GM19025 (cell line): ENCODE results near the gene ATP6V0E2.
"Not testable (repeated sequence)": the region's sequence is repeated elsewhere in the genome, so short reads cannot be mapped to it uniquely, and the experiment has no call there.

Experiments used
- ATAC-seq: cut with Tn5 transposase; IDR thresholded peaks from one replicate; pipeline ENCODE4 v1.9.1; 2021; ENCODE audit warnings: mild to moderate bottlenecking, low read depth, moderate library complexity; ENCODE audit not compliant: unreplicated experiment

ATP6V0E2 gene

DNA sequence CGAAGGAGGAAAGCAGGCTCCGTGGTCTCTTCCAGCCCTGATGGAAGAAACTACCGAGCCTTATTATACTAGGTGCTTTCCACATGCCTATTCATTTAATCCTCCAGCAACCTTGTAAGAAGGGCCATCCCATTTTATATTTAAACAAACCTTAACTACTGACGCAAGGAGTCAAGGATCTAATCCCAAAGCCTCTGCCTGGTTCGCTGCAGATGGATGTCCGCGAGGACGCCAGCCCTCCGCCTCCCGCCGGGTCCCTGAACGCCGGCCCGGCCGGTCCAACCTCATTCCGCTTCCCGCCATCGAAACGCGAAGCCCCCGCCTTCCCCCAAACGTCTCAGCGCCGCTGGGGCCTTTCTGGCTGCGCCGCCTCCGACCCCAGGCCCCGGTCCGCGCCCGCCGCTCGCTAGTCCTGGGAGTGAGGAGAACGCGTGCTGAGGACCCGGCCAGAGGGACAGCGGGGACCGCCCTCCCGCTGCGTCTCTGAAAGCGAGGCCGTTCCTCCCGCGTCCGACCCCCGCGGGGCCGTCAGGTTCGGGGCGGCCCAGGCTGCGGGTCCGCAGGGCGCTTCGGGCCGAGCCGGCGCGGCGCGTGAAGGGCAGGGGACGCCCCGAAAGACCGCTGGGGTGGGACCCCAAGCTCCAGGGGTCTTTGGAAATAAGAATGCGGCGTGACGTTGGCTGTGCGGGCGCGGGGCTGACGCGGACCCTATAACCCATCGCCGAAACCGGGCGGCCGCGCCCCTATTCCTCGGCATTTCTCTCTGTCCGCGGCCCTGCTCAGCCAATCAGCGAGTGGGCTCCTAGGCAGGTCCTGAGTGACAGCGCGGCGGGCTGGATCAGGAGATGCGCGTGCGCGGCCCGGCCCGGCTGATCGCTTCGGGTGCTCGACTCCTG is at the start of gene ATP6V0E2:
Gene ATP6V0E2 (plus strand): TSS at position 896 of the 896 bp plus-strand sequence. CDS start 97 bp downstream, outside the sequence.
- ATAC-seq: peak; percentile 93

DNA sequence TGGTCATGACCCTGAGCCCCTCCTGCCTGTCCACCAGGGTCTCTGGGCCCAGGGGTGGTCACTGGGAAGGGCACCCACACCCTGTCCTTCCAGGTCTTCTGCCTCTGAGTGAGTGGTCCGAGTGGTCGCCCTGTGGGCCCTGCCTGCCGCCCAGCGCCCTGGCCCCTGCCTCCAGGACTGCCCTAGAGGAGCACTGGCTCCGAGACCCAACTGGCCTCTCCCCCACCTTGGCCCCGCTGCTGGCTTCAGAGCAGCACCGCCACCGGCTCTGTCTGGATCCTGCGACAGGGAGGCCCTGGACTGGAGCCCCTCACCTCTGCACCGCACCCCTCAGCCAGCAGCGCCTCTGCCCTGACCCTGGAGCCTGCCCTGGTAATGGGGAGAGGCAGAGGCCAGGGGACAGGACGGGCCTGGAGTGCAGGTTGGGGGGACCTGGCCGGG is 49.4 kb upstream of the ATP6V0E2 start:
- no peak for ATAC-seq

DNA sequence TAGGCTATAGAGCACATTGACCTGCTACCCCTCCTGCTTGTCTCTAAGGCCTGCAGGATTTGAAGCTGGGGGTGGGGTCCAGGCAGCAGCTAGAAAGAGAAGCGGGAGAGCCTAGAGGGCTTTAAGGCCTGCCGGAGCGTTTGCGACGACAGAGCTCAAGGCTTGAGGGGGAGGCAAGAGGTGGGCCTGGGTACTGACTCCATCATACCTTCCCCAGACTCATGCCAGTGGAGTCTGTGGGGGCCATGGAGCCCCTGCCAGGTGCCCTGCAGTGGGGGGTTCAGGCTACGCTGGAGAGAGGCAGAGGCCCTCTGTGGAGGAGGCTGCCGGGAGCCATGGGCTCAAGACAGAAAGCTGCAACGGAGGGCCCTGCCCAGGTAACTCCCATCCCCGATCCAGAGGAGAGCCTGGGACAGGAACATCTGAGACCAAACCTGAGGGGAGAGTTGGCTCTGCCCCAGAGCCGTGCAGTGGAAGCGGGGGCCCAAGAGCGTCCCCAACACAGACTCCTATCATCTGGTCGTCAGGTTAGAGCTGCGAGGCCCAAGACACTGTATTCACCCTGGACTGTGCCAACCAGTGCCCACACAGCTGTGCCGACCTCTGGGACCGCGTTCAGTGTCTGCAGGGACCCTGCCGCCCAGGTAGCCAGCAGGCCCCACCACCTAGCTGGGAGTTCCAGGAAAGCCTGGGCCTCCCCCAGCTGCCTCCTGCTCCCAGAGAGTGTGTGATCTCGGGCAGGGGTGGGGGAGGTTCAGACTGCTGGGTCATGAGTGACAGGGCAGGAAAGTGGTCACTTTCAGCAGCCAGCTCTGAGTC is 48.8 kb upstream of the ATP6V0E2 start:
- no peak for ATAC-seq

DNA sequence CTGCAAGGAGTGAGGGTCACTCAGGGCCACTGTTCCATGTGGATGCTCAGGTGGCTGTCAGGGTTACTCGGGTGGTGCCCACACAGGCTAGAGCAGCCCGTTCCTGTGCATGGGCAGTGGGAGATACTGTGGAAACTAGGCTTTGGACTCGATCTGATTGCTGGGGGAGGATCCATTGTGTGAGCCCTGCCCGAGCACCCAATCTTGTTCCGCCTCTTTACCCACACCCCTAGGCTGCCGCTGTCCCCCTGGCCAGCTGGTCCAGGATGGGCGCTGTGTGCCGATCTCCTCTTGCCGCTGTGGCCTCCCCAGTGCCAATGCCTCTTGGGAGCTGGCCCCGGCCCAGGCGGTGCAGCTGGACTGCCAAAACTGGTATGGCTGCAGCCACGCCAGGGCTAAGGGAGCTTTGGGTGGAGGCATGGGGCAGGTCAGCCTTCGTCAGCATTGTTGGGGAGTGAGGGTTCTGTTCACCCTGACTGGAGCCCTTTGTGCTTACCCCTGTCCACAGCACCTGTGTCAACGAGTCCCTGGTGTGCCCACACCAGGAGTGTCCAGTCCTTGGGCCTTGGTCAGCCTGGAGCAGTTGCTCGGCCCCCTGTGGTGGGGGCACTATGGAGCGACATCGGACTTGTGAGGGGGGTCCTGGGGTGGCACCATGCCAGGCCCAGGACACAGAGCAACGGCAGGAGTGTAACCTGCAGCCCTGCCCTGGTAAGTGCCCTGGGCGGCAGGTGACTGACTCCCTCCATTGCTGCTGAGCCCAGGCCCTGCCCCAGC is 48.0 kb upstream of the ATP6V0E2 start:
- ATAC-seq: no peak

DNA sequence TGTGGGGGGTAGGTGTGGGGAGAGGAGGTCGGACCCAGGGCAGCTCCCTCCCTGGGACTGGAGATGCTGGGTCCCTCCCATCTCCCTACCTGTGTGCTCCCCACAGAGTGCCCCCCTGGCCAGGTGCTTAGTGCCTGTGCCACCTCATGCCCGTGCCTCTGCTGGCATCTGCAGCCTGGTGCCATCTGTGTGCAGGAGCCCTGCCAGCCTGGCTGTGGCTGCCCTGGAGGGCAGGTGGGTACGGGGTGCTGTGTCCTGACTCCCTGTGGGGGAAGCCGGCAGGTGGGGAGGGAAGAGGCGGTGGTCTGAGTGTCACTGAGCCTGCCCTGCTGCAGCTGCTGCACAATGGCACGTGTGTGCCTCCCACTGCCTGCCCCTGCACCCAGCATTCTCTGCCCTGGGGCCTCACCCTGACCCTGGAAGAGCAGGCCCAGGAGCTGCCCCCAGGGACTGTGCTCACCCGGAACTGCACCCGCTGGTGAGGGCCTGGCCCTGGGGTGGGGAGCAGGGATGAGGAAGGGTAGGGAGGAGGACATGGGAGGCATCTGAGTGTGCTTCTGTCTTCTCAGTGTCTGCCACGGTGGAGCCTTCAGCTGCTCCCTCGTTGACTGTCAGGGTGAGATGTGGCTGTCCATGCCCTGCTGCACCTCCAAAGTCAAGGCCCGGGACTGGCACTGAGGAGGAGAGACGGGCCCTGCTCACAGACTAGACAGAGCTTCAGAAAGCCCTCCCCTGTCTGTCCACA is 47.3 kb upstream of the ATP6V0E2 start:
- ATAC-seq: no peak

DNA sequence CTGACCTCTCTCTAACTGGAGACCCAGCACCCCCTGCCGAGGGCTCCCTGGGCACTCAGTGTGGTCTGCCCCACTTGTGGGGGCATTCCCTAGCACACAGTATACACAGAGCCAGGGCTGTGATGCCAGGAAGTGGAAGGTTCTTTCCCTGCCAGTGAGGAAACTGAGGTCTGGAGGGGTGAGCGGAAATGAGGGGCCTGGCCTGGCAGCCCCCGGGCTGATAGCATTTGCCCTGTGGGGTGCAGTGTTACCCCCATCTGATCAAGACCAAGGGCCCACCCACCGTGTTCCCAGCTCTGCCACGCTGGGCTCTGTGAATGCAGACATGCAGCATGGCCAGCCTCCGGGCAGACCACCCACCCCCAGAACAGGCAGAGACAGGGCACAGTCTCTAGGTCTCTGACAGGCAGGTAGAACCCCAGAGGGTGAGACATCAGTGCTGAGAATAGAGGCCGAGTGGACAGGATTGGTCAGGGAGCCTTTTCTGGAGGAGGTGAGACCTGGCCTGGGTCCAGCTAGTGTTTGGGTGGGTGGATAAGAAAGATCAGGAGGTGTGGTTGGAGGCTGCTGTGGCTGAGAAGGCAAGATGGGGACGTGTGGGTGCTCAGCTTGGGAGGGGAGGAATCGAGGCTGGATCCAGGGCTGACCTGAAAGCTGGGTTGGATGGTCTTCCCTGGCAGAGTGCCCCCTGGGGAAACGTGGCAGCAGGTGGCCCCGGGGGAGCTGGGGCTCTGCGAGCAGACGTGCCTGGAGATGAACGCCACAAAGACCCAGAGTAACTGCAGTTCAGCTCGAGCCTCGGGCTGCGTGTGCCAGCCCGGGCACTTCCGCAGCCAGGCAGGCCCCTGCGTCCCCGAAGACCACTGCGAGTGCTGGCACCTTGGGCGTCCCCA is 46.4 kb upstream of the ATP6V0E2 start:
- ATAC-seq: no peak

DNA sequence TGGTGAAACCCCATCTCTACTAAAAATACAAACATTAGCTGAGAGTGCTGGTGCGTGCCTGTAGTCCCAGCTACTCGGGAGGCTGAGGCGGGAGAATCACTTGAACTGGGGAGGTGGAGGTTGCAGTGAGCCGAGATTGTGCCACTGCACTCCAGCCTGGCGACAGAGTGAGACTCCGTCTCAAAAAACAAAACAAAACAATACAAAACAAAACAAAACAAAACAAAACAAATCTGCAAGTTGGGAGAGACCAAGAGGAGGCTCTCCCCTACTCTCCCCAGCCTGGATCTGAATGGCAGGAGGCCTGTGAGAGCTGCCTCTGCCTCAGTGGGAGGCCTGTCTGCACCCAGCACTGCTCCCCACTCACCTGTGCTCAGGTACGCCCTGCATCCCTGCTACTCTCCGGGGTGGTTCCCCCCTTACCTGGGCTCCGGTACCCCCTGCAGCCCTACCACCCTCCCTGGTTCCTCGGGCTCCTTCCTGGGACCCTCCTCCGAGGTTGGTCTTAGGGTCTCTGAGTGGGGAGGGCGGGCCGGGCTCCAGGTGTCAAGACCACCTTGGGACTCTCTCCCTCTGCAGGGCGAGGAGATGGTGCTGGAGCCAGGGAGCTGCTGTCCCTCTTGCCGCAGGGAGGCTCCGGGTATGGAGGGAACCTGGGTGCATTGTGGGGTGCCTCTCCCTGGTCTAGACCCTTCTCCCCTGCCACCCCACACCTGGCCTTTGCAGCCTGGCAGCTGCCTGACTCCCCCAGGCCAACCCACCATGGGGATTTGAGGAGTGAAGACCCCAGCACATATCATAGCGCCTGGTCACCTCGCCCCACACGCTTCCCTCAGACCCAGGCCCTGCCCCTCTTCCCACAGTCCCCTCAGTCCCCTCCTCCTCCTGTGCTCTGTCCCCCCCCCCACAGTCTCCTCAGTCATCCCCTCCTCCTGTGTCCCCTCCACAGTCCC is 45.1 kb upstream of the ATP6V0E2 start:
- no peak for ATAC-seq

DNA sequence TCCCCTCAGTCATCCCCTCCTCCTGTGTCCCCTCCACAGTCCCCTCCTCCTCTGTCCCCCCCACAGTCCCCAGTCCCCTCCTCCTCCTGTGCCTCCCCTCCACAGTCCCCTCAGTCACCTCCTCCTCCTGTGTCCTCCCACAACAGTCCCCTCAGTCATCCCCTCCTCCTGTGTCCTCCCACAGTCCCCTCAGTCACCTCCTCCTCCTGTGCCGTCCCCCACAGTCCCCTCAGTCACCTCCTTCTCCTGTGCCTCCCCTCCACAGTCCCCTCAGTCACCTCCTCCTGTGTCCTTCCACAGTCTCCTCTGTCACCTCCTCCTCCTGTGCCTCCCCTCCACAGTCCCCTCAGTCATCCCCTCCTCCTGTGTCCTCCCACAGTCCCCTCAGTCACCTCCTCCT is 43.2 kb upstream of the ATP6V0E2 start:
- ATAC-seq: not testable (repeated sequence)

DNA sequence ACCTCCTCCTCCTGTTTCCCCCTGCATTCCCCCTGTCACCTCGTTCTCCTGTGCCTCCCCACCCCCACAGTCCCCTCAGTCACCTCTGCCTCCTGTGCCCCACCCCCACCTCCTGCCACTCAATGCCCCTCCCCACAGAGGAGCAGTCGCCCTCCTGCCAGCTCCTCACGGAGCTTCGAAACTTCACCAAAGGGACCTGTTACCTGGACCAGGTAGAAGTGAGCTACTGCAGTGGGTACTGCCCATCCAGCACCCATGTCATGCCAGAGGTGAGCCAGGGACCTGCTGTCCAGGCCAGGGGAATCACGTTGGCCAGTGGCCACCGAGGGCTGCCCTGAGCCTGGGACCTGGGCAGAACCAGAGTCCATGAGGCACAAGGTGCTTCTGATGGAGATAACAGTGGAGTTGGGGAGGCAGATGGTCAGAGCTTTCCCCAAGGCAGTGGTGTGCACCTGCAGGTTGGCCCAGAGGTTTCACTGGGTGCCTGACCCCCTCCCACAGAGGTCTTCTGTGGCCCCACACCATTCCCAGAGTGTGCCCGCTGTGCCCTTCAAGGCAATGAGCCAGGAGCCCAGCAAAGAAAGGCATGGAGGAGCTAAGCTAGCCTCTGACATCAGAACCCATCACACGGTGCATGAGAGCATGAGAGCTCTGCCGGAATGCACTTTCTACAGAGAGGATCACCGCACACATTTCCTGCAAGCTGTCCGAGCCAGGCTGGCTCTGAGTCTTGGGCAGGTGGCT is 42.6 kb upstream of the ATP6V0E2 start:
- no peak for ATAC-seq

DNA sequence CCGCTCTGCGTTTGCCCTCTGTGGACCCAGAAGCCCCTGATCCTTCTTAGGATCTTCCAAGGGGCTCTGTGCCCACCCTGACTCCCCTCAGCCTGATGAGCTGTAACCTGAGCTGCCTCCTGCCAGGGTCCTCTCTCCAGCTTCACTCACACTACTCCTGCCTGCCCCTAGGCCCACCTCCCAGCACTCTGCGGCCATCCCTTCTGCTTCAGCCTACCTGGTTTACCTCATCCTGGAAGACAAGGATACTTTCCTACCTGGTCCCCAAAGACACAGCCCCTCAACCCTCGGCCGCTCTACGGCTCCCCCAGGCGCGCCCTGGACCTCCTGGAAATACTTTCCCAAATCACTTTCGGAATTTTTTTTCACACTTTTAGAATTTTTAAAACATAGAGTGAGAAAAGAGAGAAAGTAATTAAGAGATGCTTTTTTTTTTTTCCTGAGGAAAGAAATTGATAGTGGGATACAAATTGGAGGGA is 42.0 kb upstream of the ATP6V0E2 start:
- no peak for ATAC-seq

DNA sequence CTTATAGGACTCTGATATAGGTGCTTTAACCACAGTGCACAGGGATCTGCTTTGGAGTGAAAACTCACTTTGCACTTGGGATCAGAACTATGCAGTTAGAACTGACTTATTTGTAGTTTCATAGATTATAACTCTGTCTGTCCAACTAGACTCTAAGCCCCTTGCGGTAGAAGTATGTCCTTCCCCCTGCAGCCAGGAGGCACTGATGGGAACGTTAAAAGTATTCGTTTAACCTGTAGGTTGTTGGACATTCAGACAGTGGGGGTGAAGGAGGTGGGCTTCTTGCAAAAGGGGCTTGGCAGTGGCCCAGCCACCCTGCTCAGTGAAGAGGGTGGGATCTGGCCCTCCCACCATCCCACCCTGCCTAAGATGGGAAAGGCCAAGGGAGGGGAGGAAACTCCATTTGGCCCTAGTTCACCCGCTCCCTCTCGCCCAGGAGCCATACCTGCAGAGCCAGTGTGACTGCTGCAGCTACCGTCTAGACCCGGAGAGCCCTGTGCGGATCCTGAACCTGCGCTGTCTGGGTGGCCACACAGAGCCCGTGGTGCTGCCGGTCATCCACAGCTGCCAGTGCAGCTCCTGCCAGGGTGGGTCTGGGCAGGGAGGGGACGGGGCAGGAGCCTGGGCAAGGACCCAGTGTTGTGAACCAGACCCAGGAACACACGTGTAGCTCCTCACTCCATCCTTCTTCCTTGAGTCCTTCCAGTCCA is 41.3 kb upstream of the ATP6V0E2 start:
- no peak for ATAC-seq

DNA sequence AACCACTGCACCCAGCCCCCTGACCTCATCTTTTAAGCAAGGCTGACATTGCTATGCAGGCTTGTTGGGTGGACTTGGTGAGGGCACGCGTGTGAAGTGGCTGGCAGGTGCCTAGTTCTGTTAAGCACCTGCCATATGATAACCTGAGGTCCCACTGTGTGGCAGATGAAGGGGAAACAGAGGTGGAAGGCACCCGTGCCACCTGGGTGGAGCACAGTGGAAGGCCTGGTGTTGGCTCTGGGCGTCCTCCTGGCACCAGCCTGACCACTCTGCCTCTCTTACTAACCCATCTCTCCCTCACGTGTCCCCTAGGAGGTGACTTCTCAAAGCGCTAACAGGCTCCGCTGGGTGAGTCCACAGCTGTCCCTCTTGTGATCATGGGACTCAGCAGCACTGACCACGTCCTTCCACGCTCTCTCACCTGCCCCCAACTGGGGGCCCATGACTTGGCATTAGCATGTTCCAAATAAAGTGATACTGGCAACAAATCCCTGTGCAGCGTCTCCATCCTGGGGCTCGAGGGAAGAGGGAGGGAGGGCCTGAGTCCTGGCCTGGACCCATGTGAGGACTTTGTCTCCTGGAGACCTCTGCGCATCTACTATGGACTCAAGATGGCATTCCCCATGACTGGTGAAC is 40.2 kb upstream of the ATP6V0E2 start:
- ATAC-seq: no peak

DNA sequence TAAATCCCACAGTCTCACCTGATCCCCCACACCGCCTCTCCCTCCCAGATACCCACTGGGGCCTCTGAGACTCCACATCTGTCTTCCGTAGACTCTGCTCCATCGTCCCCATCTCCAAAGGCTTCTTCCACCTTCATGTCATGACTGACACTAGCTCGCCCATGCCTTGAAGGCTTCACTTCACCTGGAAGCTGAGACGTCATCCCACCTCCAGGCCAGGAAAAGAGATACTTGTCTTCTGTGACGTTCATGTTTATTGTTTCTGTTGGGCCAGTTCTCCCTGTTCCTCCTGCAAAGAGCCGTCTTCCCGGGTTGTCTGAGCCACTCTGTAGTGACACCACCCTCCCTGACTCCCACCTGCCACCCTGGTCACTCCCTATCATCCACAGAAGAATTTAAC is 39.2 kb upstream of the ATP6V0E2 start:
- ATAC-seq: no peak

DNA sequence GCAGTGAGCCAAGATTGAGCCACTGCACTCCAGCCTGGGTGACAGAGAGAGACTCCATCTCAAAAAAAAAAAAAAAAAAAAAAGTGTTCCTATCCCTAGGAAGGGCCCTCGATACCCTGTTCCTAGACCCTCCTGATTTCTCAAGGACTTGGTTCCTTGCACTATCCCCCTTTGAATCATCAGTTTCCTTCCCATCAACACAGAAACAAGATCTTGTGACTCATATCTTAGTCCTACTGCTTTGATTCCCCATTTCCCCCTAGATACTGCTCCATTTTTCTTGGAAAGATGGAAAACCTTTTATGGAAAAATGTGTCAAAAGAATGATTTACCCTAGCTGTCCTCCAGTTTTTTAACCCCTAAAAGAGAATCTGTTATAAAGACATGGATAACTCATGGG is 37.3 kb upstream of the ATP6V0E2 start:
- no peak for ATAC-seq

DNA sequence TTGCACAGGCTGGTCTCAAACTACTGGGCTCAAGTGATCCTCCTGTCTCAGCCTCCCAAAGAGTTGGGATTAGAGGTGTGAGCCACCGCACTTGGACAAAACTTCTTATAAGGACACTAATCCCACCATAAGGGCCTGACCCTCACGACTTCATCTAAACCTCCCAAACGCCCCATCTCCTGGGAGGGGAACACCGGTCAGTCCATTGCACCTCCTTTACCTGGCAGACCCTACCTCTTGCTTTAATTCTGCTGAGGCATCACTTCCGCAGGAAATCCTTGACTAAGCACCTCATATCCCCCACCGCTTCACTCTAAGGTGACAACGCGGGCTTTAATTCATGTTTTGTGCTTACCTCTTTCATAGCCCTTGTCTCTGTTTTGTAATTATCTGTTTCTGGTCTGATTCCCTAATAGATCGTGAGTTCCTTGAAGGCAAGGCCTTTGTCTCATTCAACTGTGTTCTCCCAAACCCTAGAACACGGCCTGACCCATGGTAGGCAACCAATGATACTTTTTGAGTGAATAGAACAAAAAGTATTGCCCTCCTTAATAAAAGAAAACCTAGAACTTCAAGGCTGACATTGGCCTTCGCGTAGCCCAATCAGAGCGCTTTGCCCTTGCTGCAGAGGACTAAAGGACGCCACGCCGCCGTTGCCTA is 36.1 kb upstream of the ATP6V0E2 start:
- no peak for ATAC-seq
